HG02973 (cell line): Measurements from ENCODE around the gene EVC2.

Source experiments
- ATAC-seq: cut with Tn5 transposase; IDR thresholded peaks from one replicate; pipeline ENCODE4 v1.9.1; 2021; ENCODE audit warnings: moderate library complexity; ENCODE audit not compliant: unreplicated experiment

EVC2 gene

GRCh38 chr4:5686338-5686737, 22.0 kb downstream of the EVC2 start:
- ATAC-seq, result no peak

GRCh38 chr4:5685296-5685695, 23.1 kb downstream of the EVC2 start:
- ATAC-seq, result no peak

DNA sequence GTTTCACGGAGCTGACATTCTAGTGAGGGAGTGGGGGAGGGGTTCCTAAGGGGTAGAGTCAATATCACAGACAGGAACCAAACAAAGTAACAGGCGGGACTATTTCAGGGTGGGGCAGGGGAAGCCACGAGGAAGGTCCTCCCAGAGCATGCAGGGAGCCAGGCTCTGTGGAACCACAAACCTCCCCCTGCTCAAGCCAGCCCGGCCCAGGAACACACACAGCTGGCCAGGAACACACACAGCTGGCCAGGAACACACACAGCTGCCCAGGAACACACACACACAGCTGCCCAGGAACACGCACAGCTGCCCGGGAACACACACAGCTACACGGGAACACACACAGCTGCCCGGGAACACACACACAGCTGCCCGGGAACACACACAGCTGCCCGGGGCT, 24.8 kb downstream of the EVC2 start:
- no peak for ATAC-seq

DNA sequence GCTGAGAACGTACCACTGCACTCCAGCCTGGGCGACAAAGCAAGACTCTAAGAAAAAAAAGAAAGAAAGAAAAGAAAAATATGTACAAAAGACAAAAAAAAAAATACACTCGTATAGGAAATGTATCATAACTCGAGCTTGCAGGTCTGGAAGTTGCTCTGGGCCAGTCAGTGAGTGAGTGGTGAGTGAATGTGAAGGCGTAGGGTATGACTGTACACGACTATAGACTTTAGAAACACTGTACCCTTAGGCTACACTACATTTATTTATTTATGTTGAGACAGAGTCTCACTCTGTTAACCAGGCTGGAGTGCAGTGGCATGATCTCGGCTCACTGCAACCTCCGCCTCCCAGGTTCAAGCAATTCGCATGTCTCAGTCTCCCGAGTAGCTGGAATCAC, 29.4 kb downstream of the EVC2 start:
- ATAC-seq, result no peak

- no peak for ATAC-seq
These were observed 31.6 kb downstream of the EVC2 start for GRCh38 chr4:5676763-5677162.

DNA sequence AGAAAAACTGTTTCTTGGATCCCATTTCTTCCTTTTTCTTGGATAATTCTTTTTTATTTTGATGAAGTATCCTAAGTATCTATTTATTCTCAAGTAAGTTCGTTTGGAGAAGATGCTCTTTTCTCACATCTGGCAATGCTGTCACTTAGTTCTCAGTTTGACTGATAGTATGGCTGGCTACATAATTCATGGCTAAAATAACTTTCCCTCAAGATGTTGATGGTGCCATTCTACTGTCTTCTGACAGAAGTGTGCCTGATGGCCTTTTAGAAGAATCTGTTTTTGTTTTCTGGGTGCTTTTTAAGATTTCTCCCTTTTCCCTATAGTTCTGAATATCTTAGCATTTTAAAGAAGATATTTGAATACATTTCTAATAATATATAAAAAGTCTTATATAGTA, 41.6 kb downstream of the EVC2 start:
- no peak for ATAC-seq

DNA sequence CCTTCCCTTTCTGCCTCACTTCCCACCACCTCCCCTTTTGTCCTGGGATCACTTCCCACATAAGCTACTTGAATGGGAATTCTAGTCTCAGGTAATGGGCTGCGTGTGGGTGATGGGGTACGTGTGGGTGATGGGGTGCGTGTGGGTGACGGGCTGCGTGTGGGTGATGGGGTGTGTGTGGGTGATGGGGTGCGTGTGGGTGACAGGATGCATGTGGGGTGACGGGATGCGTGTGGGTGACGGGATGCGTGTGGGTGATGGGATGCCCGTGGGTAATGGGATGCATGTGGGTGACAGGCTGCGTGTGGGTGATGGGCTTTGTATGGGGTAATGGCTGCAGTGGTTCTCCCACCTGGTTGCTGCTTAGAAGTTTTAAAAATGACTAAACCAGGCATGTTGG, 43.6 kb downstream of the EVC2 start:
- ATAC-seq, result no peak

- no peak for ATAC-seq
These were observed 45.8 kb downstream of the EVC2 start for GRCh38 chr4:5662555-5662954.

GRCh38 chr4:5661237-5661636, 47.1 kb downstream of the EVC2 start:
- ATAC-seq, result no peak

DNA sequence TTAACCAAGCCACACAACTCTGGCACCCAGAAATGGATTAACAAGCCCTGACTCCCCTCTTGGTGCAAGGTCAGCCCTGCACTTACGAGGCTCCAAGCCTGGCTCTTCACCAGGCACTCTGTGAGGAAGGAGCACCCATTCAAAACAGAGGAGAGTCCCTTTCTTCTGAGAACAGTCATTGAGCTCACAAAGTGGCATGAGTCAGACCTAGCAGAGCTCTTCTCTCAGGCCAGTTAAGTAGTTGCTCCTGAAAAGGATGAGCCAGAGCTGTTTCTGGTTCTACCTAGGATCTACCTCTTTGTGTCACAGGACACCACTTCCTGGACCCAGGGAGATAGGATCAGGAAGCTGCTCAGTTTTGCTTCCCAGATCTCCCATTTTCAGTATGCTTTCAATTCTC, 48.2 kb downstream of the EVC2 start:
- ATAC-seq, result no peak

DNA sequence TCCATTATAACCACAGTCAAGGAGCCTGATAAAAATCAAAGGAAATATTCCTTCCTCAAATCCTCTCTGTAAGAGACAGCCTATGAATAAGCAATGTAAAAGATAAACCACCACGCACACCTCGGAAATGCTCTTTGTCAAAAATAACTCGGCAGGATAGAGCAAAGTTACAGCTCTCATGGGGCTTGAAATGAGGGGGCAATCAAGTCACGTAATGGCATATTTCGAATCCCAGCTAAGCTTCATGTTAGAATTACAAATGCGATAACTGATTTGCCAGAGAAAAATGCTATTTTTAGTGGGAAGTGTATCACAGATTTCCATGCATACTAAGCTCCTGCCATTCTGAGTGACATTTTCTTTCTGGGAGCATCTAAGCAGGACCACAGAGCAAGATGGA, 49.4 kb downstream of the EVC2 start:
- ATAC-seq, result no peak

- no peak for ATAC-seq
These were observed 51.9 kb downstream of the EVC2 start for GRCh38 chr4:5656415-5656814.

GRCh38 chr4:5654791-5655190, 53.6 kb downstream of the EVC2 start:
- no peak for ATAC-seq

DNA sequence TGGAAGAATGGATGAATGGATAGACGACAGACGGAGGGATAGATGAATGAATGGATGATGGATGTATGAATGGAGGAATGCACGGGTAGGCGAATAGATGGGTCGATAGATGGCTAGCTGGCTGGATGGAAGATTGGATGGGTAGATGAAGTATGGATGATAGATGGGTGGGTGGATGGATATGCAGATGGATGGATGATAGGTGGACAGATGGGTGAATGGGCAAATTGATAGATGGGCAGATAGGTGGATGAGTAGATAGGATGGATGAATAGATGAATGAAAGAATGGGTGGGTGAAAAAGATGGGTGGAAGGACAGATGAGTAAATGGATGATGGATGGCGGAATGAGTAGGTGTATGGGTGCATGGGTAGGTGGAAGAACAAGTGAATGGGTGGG, 57.3 kb downstream of the EVC2 start:
- no peak for ATAC-seq

DNA sequence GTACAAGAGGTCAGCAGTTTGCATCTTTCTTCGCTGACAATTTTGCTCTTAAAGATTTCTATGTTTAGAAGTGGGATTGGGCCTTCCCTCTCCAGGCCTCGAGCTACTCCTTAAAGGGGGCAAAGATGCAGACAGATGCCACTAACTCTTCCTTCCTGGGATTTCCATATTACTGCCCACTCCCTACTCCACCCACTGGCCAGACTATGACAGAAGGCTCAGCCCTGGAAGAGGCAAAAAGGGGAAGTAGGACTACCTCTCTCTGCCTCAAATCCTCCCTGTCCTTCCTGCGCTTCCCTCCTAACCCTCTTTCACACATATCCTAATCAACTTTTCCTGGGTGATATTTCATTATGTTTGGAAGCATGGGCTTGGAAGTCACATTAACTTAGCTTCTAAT, 58.3 kb downstream of the EVC2 start:
- ATAC-seq, result no peak

GRCh38 chr4:5647351-5647750, 61.0 kb downstream of the EVC2 start:
- no peak for ATAC-seq

DNA sequence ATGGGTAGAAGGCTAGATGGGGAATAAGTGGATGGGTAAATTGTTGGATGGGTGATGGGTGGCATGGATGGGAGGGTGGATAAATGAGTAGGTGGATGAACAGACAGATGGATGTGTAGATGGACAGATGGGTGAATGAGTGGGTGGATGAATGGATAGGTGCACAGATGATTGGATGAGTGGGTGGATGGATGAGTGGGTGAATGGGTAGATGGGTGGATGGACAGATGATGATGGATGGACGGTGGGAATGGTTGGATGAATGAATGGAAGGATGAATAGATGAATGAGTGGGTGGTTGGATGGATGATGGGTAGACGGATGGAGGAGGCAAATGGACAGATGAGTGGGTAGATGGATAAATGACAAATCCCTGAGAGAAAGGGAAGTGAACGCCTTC, 68.3 kb downstream of the EVC2 start:
- ATAC-seq, result no peak

DNA sequence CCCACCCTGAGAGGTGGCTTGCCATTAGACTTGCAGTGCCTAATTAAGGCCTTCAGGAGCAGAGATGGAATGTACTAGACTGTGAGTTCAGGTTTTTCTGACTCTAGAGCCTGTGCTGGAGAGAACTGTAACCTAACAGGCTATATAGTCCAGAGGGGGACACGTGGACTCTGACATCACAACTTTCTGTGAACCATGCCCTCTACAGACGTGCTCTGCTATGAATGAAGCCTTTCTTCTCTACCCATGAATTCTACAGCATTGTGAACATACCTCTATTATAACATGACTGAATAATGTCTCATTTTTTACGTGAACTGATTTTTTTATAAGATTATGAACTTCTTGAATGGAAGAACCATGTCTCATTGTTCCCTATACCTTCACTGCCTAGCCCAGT, 68.8 kb downstream of the EVC2 start:
- ATAC-seq, result no peak

GRCh38 chr4:5638976-5639375, 69.4 kb downstream of the EVC2 start:
- no peak for ATAC-seq

DNA sequence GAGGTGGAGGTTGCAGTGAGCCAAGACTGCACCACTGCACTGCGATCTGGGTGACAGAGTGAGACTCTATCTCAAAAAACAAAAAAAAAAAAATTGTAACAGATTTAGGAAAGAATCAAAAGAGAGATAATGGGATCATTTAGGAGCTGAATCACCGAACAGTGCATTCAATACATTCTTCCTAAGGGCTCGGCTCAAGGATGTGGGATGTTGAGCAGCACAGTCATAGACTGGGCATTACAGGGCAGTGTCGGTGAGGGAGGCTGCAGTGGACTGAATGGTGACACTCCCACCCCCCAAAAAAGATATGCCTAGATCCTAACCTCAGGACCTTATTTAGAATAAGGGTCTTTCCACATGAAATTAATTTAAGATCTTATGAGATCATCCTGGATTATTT, 70.0 kb downstream of the EVC2 start:
- no peak for ATAC-seq

- no peak for ATAC-seq
These were observed 71.3 kb downstream of the EVC2 start for GRCh38 chr4:5636766-5637670.

DNA sequence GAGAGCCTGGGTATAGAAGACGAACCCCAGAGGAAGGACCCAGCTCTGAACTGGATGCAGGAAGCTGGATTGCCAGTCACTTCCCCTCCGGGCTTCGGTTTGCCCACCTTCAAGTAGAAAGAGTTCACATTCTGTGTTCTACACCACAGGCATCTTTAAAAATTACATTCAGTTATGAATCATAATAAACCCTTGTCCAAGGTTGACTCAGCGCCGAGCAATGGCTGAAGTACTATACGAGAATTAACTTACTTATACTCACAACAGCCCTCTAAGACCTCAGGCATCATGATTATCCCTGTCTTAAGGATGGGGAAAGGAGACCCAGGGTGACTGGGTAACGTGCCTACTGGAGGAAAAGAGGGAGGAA, 72.5 kb downstream of the EVC2 start:
- no peak for ATAC-seq

DNA sequence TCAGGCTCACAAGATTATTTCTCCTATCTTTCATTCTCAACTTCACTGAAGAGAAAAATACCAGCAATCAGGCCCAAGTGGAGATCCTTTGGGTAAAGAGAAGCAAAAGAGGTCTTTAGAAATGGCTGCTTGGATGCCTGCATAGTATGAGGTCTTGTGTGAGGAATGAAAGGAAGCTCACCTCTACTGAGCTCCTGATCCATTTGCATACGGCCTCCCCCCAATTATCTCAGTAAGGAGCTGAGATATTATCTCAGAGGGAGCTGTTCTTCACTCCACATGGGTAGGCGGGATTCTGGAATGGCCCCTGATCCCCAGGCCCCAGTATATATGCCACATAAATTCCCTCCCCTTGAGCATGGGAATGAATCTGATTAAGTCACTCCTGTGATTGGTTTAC, 75.8 kb downstream of the EVC2 start:
- ATAC-seq, result no peak
